ENCODE data around the gene TLX2. TPM values are rescaled to one million over a fixed set of nuclear protein-coding genes. Genes with fewer than 3 reads are reported as not detected.

Gene TLX2
- total and polyA plus RNA-seq, 2 experiments from 2014 or later = 0.16 to 0.21 TPM

- peaks cover 15% of the 10 kb centered on the region for H3K79me2 ChIP-seq (replicated peaks; ENCODE audit: insufficient read depth)
- peaks cover 11% of the 10 kb centered on the region for H3K36me3 ChIP-seq (ENCODE audit: insufficient read depth)
- peaks cover 36% of the 10 kb centered on the region for H3K27me3 Mint-ChIP-seq (ENCODE audit: insufficient read depth, low read depth, poor library complexity)
- no peaks in the 10 kb centered on the region for H3K9me3 Mint-ChIP-seq
- H4K20me1 ChIP-seq (replicated peaks; ENCODE audit: insufficient read depth) = peaks cover 9% of the 10 kb centered on the region; the same call in 1 of the 2 replicates
- no peak overlapping the region for H3K4me3 ChIP-seq
- TF ChIP-seq ZNF331 (CRISPR knock-in tag; IDR thresholded peaks at IDR 0.05; ENCODE audit: low read depth) = no peak
- TF ChIP-seq NANOG (IDR thresholded peaks at IDR 0.05; ENCODE audit: borderline replicate concordance) = no peak
- no peak for TF ChIP-seq CREB1 (CRISPR knock-in tag; IDR thresholded peaks at IDR 0.05; ENCODE audit: low read depth)
- TF ChIP-seq, protein P1, sequence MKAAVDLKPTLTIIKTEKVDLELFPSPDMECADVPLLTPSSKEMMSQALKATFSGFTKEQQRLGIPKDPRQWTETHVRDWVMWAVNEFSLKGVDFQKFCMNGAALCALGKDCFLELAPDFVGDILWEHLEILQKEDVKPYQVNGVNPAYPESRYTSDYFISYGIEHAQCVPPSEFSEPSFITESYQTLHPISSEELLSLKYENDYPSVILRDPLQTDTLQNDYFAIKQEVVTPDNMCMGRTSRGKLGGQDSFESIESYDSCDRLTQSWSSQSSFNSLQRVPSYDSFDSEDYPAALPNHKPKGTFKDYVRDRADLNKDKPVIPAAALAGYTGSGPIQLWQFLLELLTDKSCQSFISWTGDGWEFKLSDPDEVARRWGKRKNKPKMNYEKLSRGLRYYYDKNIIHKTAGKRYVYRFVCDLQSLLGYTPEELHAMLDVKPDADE (IDR thresholded peaks at IDR 0.05) = no peak
- no peak for TF ChIP-seq POLR2AphosphoS5 (IDR thresholded peaks at IDR 0.05; ENCODE audit: low read depth)
- no peak for TF ChIP-seq ZNF114 (CRISPR knock-in tag; IDR thresholded peaks at IDR 0.05)
- TF ChIP-seq CTCF (conservative IDR thresholded peaks at IDR 0.05; ENCODE audit: low read depth in 2 of 2) = no peak
- TF ChIP-seq, protein P2, sequence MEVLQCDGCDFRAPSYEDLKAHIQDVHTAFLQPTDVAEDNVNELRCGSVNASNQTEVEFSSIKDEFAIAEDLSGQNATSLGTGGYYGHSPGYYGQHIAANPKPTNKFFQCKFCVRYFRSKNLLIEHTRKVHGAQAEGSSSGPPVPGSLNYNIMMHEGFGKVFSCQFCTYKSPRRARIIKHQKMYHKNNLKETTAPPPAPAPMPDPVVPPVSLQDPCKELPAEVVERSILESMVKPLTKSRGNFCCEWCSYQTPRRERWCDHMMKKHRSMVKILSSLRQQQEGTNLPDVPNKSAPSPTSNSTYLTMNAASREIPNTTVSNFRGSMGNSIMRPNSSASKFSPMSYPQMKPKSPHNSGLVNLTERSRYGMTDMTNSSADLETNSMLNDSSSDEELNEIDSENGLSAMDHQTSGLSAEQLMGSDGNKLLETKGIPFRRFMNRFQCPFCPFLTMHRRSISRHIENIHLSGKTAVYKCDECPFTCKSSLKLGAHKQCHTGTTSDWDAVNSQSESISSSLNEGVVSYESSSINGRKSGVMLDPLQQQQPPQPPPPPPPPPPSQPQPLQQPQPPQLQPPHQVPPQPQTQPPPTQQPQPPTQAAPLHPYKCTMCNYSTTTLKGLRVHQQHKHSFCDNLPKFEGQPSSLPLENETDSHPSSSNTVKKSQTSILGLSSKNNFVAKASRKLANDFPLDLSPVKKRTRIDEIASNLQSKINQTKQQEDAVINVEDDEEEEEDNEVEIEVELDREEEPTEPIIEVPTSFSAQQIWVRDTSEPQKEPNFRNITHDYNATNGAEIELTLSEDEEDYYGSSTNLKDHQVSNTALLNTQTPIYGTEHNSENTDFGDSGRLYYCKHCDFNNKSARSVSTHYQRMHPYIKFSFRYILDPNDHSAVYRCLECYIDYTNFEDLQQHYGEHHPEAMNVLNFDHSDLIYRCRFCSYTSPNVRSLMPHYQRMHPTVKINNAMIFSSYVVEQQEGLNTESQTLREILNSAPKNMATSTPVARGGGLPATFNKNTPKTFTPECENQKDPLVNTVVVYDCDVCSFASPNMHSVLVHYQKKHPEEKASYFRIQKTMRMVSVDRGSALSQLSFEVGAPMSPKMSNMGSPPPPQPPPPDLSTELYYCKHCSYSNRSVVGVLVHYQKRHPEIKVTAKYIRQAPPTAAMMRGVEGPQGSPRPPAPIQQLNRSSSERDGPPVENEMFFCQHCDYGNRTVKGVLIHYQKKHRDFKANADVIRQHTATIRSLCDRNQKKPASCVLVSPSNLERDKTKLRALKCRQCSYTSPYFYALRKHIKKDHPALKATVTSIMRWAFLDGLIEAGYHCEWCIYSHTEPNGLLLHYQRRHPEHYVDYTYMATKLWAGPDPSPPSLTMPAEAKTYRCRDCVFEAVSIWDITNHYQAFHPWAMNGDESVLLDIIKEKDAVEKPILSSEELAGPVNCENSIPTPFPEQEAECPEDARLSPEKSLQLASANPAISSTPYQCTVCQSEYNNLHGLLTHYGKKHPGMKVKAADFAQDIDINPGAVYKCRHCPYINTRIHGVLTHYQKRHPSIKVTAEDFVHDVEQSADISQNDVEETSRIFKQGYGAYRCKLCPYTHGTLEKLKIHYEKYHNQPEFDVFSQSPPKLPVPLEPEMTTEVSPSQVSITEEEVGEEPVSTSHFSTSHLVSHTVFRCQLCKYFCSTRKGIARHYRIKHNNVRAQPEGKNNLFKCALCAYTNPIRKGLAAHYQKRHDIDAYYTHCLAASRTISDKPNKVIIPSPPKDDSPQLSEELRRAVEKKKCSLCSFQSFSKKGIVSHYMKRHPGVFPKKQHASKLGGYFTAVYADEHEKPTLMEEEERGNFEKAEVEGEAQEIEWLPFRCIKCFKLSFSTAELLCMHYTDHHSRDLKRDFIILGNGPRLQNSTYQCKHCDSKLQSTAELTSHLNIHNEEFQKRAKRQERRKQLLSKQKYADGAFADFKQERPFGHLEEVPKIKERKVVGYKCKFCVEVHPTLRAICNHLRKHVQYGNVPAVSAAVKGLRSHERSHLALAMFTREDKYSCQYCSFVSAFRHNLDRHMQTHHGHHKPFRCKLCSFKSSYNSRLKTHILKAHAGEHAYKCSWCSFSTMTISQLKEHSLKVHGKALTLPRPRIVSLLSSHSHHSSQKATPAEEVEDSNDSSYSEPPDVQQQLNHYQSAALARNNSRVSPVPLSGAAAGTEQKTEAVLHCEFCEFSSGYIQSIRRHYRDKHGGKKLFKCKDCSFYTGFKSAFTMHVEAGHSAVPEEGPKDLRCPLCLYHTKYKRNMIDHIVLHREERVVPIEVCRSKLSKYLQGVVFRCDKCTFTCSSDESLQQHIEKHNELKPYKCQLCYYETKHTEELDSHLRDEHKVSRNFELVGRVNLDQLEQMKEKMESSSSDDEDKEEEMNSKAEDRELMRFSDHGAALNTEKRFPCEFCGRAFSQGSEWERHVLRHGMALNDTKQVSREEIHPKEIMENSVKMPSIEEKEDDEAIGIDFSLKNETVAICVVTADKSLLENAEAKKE (CRISPR knock-in tag; IDR thresholded peaks at IDR 0.05) = no peak
- no peak for TF ChIP-seq JUNB (IDR thresholded peaks at IDR 0.05; ENCODE audit: unreplicated experiment)
- no peak for TF ChIP-seq EZH2 (IDR thresholded peaks at IDR 0.05; ENCODE audit: low read depth, unreplicated experiment)
- no peak for TF ChIP-seq STAT1 (IDR thresholded peaks at IDR 0.05; ENCODE audit: unreplicated experiment)
- TF ChIP-seq, protein P3, sequence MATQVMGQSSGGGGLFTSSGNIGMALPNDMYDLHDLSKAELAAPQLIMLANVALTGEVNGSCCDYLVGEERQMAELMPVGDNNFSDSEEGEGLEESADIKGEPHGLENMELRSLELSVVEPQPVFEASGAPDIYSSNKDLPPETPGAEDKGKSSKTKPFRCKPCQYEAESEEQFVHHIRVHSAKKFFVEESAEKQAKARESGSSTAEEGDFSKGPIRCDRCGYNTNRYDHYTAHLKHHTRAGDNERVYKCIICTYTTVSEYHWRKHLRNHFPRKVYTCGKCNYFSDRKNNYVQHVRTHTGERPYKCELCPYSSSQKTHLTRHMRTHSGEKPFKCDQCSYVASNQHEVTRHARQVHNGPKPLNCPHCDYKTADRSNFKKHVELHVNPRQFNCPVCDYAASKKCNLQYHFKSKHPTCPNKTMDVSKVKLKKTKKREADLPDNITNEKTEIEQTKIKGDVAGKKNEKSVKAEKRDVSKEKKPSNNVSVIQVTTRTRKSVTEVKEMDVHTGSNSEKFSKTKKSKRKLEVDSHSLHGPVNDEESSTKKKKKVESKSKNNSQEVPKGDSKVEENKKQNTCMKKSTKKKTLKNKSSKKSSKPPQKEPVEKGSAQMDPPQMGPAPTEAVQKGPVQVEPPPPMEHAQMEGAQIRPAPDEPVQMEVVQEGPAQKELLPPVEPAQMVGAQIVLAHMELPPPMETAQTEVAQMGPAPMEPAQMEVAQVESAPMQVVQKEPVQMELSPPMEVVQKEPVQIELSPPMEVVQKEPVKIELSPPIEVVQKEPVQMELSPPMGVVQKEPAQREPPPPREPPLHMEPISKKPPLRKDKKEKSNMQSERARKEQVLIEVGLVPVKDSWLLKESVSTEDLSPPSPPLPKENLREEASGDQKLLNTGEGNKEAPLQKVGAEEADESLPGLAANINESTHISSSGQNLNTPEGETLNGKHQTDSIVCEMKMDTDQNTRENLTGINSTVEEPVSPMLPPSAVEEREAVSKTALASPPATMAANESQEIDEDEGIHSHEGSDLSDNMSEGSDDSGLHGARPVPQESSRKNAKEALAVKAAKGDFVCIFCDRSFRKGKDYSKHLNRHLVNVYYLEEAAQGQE (IDR thresholded peaks at IDR 0.05; ENCODE audit: unreplicated experiment) = no peak
- TF ChIP-seq EZH2phosphoT487 (IDR thresholded peaks at IDR 0.05; ENCODE audit: unreplicated experiment) = no peak
- H2AFZ ChIP-seq = no peak overlapping the region
- H3F3A ChIP-seq (replicated peaks; ENCODE audit: low read depth) = 0 out of 2 replicates have a peak, but pooled peaks cover 10% of the 10 kb centered on the region
- ATAC-seq = no peak
- H3K4me1 ChIP-seq (ENCODE audit: insufficient read depth) = peaks cover 7% of the 10 kb centered on the region; the same call in 1 of the 2 replicates
- H3K4me2 ChIP-seq = no peak overlapping the region
- no peak overlapping the region for H3K4me3 Mint-ChIP-seq
- H3K9me2 ChIP-seq (ENCODE audit: insufficient read depth) = no peaks in the 10 kb centered on the region
- peaks cover 29% of the 10 kb centered on the region for H3K36me3 Mint-ChIP-seq (ENCODE audit: low read depth)
- peaks cover 42% of the 10 kb centered on the region for H3K27me3 ChIP-seq (ENCODE audit: insufficient read depth)
- H3K27ac Mint-ChIP-seq = no peak overlapping the region
- peaks cover 13% of the 10 kb centered on the region for H3K4me1 Mint-ChIP-seq
- no peak overlapping the region for H3K27ac ChIP-seq (ENCODE audit: low read depth)
- no peak for DNase-seq (ENCODE audit: low spot score)
Observed at GRCh38 chr2:74524005-74524404, 9.8 kb downstream of the TLX2 start.
